ENCODE results near the gene HCN2.

DNA sequence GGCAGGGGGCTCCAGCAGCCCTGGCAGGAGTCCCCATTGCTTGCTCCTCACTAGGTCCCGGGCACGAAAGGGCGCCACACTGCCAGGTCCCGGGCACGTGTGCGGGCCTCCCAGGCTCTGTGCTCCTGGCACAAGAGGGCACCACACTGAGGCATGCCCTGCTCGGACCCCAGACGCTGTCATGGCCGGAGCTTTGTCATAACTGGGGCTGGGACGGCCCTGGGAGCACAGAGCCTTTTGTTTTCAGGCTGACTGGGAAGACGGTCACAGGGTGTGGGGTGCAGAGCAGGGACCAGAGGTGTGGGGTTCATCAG is 9.9 kb upstream of the HCN2 start:
- TF ChIP-seq POLR2AphosphoS5 (IDR thresholded peaks at IDR 0.05; ENCODE audit: borderline replicate concordance, low read depth, low read length) (no peak), EZH2 (IDR thresholded peaks at IDR 0.05) (no peak), FOXP2 (optimal IDR thresholded peaks at IDR 0.05; ENCODE audit: control extremely low read depth, extremely low read length, insufficient read depth) (no peak)

All from SK-N-MC (cell line).